Trophoblast cell (in vitro differentiated cells and primary cell): ENCODE data around the gene TRIM10.

Source experiments
- DNase-seq, 2 donors: peaks; one replicate each; pipeline ENCODE4 v3.0.0-alpha.2; 2016
- H2AFZ ChIP-seq: 2 replicates; pipeline ENCODE4 v1.6.1; 2013; ENCODE audit warnings: low read length, moderate library complexity, mild to moderate bottlenecking; ENCODE audit not compliant: insufficient read depth, poor library complexity
- H2AK5ac ChIP-seq: 2 replicates; pipeline ENCODE4 v1.6.1; 2013; ENCODE audit warnings: mild to moderate bottlenecking, low read length
- H2BK120ac ChIP-seq: 2 replicates; pipeline ENCODE4 v1.6.1; 2013; ENCODE audit warnings: low read length, mild to moderate bottlenecking, moderate library complexity; ENCODE audit not compliant: insufficient read depth, poor library complexity
- H2BK12ac ChIP-seq: 2 replicates; pipeline ENCODE4 v1.6.1; 2013; ENCODE audit warnings: mild to moderate bottlenecking, low read length, moderate library complexity
- H2BK5ac ChIP-seq: 2 replicates; pipeline ENCODE4 v1.6.1; 2013; ENCODE audit warnings: low read length, low read depth, moderate library complexity, mild to moderate bottlenecking; ENCODE audit not compliant: poor library complexity
- H3K14ac ChIP-seq: 2 replicates; pipeline ENCODE4 v1.6.1; 2013; ENCODE audit warnings: mild to moderate bottlenecking, low read length
- H3K18ac ChIP-seq: 2 replicates; pipeline ENCODE4 v1.6.1; 2013; ENCODE audit warnings: mild to moderate bottlenecking, low read length
- H3K23ac ChIP-seq: 2 replicates; pipeline ENCODE4 v1.6.1; 2013; ENCODE audit warnings: low read length
- H3K27ac ChIP-seq: 2 replicates; pipeline ENCODE4 v1.5.1; 2013; ENCODE audit warnings: low read depth, mild to moderate bottlenecking, inconsistent platforms, low read length, moderate library complexity
- H3K27me3 ChIP-seq: 2 replicates; pipeline ENCODE4 v1.6.1; 2013; ENCODE audit warnings: inconsistent platforms, mild to moderate bottlenecking, low read length, moderate library complexity; ENCODE audit not compliant: insufficient read depth
- H3K36me3 ChIP-seq, 2 experiments: 1 replicate in 1 of 2; 2 replicates in 1 of 2; pipeline ENCODE4 v1.6.1; 2013; ENCODE audit warnings: low read length in 2 of 2, mild to moderate bottlenecking in 2 of 2, moderate library complexity in 1 of 2; ENCODE audit not compliant: insufficient read depth in 2 of 2, control insufficient read depth in 1 of 2
- H3K4ac ChIP-seq: 2 replicates; pipeline ENCODE4 v1.6.1; 2013; ENCODE audit warnings: low read depth, mild to moderate bottlenecking, low read length, moderate library complexity
- H3K4me1 ChIP-seq, 2 experiments: 1 replicate in 1 of 2; 2 replicates in 1 of 2; pipeline ENCODE4 v1.6.1; 2013; ENCODE audit warnings: low read length in 2 of 2, mild to moderate bottlenecking in 2 of 2, moderate library complexity in 1 of 2; ENCODE audit not compliant: insufficient read depth in 2 of 2, control insufficient read depth in 1 of 2
- H3K4me2 ChIP-seq: 2 replicates; pipeline ENCODE4 v1.6.1; 2013; ENCODE audit warnings: inconsistent platforms, mild to moderate bottlenecking, low read length, moderate library complexity
- H3K4me3 ChIP-seq: 2 replicates; pipeline ENCODE4 v1.5.1; 2013; ENCODE audit warnings: mild to moderate bottlenecking, low read depth, low read length, inconsistent platforms
- H3K79me1 ChIP-seq: one replicate; pipeline ENCODE4 v1.6.1; 2013; ENCODE audit warnings: low read length
- H3K79me2 ChIP-seq: 2 replicates; pipeline ENCODE4 v1.6.1; 2013; ENCODE audit warnings: low read length, mild to moderate bottlenecking; ENCODE audit not compliant: control insufficient read depth, insufficient read depth, poor library complexity
- H3K9ac ChIP-seq: 2 replicates; pipeline ENCODE4 v1.6.1; 2013; ENCODE audit warnings: mild to moderate bottlenecking, low read length
- H3K9me3 ChIP-seq: 2 replicates; pipeline ENCODE4 v1.6.1; 2013; ENCODE audit warnings: low read depth, mild to moderate bottlenecking, control low read depth, inconsistent platforms, low read length; ENCODE audit not compliant: insufficient read depth
- H4K12ac ChIP-seq: 2 replicates; pipeline ENCODE4 v1.6.1; 2013; ENCODE audit warnings: low read depth, mild to moderate bottlenecking, low read length, moderate library complexity
- H4K8ac ChIP-seq: 2 replicates; pipeline ENCODE4 v1.6.1; 2013; ENCODE audit warnings: low read depth, mild to moderate bottlenecking, low read length, moderate library complexity
- H4K91ac ChIP-seq: one replicate; pipeline ENCODE4 v1.6.1; 2013; ENCODE audit warnings: low read depth, mild to moderate bottlenecking, low read length, moderate library complexity
- WGBS: extraction: QIAGEN DNeasy Blood & Tissue Kit; methylation state at CpG from one replicate; pipeline ENCODE4 v1.1.7; 2013; ENCODE audit warnings: missing lambda C conversion rate; ENCODE audit not compliant: insufficient read length, insufficient coverage; ENCODE audit errors: extremely low coverage; 5-methylcytosine and 5-hydroxymethylcytosine counted together

Gene TRIM10

DNA sequence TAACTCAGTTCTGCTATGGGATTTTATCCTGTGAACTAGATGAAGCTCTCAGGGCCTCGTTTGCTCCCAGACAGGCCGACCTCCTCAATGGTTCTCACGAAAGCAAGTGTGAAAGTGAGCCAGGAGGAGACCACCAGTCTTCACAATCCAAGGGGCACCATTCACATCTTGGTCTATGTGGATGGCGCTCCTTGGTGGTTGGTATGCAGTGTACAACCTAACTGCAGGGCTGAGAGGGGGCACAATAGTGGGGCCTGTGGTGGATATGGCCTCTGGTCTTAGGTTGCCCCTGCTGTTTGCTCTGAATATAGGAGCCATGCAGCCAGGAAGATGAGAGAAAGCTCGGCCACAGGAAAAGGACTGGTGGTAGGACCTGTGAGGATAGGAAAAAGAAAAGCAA lies 27.5 kb upstream of the TRIM10 start:
- Histone ChIP-seq H3K79me2 (no peaks in the 10 kb centered on the region), H3K79me1 (no peaks in the 10 kb centered on the region), H2AFZ (no peak overlapping the region), H3K4me2 (no peak overlapping the region), H3K18ac (no peak overlapping the region), H3K4ac (no peak overlapping the region), H3K27ac (no peak overlapping the region), H3K27me3 (no peaks in the 10 kb centered on the region), H3K36me3 (peaks cover 38 to 58% of the 10 kb centered on the region in 2 experiments), H3K4me3 (no peak overlapping the region), H4K12ac (no peak overlapping the region), H2AK5ac (no peak overlapping the region), H3K14ac (no peak overlapping the region), H3K9ac (no peak overlapping the region), H2BK12ac (no peak overlapping the region), H3K23ac (no peak overlapping the region), H3K4me1 (no peaks in the 10 kb centered on the region), H4K91ac (no peak overlapping the region), H2BK120ac (no peak overlapping the region), H4K8ac (no peak overlapping the region), H3K9me3 (peaks cover 2% of the 10 kb centered on the region), H2BK5ac (no peak overlapping the region)
- no CpG with 5 or more reads among the region's 5 CpGs for WGBS
- no peak for DNase-seq

DNA sequence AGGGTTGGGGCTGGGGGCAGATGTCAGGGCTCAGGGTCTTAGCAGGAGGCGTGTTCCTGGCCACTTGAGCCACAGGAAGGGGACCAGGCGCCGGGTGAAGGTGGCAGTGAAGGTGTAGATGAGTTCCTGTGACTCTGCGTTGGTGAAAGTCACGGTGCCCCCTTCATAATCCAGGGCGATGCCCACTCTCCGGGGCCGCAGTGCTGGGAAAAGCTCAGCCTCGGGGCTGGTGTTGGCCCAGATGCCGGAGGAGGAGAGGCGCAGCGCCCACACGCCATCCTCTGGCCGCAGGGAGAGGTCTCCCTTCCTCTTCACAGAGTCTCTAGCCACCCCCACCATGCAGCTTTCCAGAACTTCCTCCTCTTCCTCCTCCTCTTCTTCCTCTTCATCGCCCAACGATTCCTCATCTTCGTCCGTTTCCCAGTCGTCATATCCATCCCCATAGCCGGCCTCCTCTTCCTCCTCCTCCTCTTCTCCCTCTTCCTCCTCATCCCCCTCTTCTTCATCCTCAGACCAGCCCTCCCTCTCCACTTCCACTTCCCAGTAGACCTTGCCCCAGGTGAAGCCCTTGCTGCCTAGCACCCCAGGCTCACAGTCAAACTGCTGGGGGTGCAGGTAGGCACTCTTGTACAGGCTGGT lies 25.0 kb upstream of the TRIM10 start:
- Histone ChIP-seq H3K9me3 (peaks cover 2% of the 10 kb centered on the region), H4K12ac (no peak overlapping the region), H3K27me3 (no peaks in the 10 kb centered on the region), H3K79me1 (no peaks in the 10 kb centered on the region), H2BK120ac (no peak overlapping the region), H3K36me3 (peaks cover 32 to 49% of the 10 kb centered on the region in 2 experiments), H3K9ac (no peak overlapping the region), H3K4me3 (no peak overlapping the region), H3K23ac (no peak overlapping the region), H3K4me2 (no peak overlapping the region), H2BK5ac (no peak overlapping the region), H4K8ac (no peak overlapping the region), H3K14ac (no peak overlapping the region), H3K4ac (no peak overlapping the region), H3K79me2 (no peaks in the 10 kb centered on the region), H3K4me1 (no peaks in the 10 kb centered on the region), H2AFZ (no peak overlapping the region), H2AK5ac (no peak overlapping the region), H3K18ac (no peak overlapping the region), H3K27ac (no peak overlapping the region), H4K91ac (no peak overlapping the region), H2BK12ac (no peak overlapping the region)
- no peak for DNase-seq
- 100% methylated on average over 6 of the region's 20 CpGs for WGBS

DNA sequence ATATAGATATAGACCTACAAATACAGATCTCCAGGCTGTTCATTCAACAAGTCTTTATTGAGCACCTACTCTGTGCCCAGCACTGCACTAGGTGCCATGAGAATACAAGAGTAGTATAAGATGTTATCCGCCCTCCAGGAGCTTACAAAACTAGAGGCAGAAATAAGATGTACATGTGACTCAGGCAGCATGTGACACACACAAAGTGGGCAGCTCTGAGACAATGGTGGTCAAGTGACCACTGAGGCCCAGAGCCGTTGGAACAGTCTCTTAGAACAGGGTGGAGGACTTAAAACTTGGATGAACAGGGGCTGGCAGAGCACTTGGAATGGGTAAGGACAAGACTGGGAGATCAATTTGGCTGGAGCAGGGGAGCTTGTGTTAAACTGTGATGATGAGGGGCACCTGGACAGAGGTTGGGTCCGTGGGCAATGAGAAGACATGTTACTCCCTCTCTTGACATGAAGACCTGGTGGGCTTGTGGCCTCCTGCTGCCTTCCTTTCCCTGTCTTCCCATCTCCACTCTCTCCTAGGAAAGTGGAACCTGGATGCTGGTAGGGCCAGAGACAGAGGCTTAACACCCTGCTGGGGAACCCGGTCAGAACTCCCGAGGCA lies 23.5 kb upstream of the TRIM10 start:
- H3K14ac ChIP-seq: no peak overlapping the region
- H3K79me1 ChIP-seq: no peaks in the 10 kb centered on the region
- no CpG with 5 or more reads among the region's 5 CpGs for WGBS
- H3K27ac ChIP-seq: no peak overlapping the region
- no peaks in the 10 kb centered on the region for H3K4me1 ChIP-seq
- no peak overlapping the region for H2BK5ac ChIP-seq
- no peak overlapping the region for H3K4me3 ChIP-seq
- no peak overlapping the region for H3K4me2 ChIP-seq
- H3K27me3 ChIP-seq: no peaks in the 10 kb centered on the region
- no peak overlapping the region for H2AK5ac ChIP-seq
- H3K9me3 ChIP-seq: peaks cover 2% of the 10 kb centered on the region
- H4K12ac ChIP-seq: no peak overlapping the region
- no peak overlapping the region for H3K18ac ChIP-seq
- H3K9ac ChIP-seq: no peak overlapping the region
- no peak overlapping the region for H3K23ac ChIP-seq
- no peak overlapping the region for H2BK12ac ChIP-seq
- no peak overlapping the region for H4K8ac ChIP-seq
- H3K4ac ChIP-seq: no peak overlapping the region
- H3K36me3 ChIP-seq: peaks cover 24 to 35% of the 10 kb centered on the region in 2 experiments
- no peaks in the 10 kb centered on the region for H3K79me2 ChIP-seq
- H2AFZ ChIP-seq: no peak overlapping the region
- no peak for DNase-seq
- no peak overlapping the region for H2BK120ac ChIP-seq
- no peak overlapping the region for H4K91ac ChIP-seq

DNA sequence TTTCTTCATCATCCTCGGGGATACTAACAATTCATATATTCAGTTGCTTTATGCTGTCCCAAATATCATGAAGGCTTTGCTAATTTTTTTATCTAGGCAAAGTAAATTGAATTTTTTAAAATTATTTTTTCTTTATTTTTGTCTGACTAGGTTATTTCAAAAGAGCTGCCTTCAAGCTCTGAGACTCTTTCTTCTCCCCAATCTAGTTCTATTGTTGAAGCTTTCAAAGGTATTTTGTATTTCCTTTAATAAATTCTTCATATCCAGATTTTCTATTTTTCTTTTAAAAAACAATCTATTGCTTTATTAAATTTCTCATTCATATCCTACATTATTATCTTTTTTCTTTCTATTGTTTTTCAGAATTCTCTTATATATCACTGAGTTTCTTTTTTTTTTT lies 19.1 kb upstream of the TRIM10 start:
- no peak overlapping the region for H3K18ac ChIP-seq
- no peak overlapping the region for H4K91ac ChIP-seq
- no peaks in the 10 kb centered on the region for H3K9me3 ChIP-seq
- no peaks in the 10 kb centered on the region for H3K27me3 ChIP-seq
- H3K23ac ChIP-seq: no peak overlapping the region
- H3K4ac ChIP-seq: no peak overlapping the region
- no peak overlapping the region for H2BK5ac ChIP-seq
- no peak overlapping the region for H4K12ac ChIP-seq
- no peak overlapping the region for H4K8ac ChIP-seq
- H3K9ac ChIP-seq: no peak overlapping the region
- peaks cover 4 to 6% of the 10 kb centered on the region in 2 experiments for H3K36me3 ChIP-seq
- DNase-seq: no peak
- H3K4me1 ChIP-seq: no peaks in the 10 kb centered on the region
- no peak overlapping the region for H2AFZ ChIP-seq
- no peak overlapping the region for H2BK120ac ChIP-seq
- H3K4me2 ChIP-seq: no peak overlapping the region
- no peak overlapping the region for H3K4me3 ChIP-seq
- H3K27ac ChIP-seq: no peak overlapping the region
- H2BK12ac ChIP-seq: no peak overlapping the region
- H2AK5ac ChIP-seq: no peak overlapping the region
- no CpG with 5 or more reads among the region's 1 CpG for WGBS
- H3K79me1 ChIP-seq: no peaks in the 10 kb centered on the region
- no peaks in the 10 kb centered on the region for H3K79me2 ChIP-seq
- no peak overlapping the region for H3K14ac ChIP-seq
